ENCODE measurements around the gene APBA2. TPM values are rescaled to one million over a fixed set of nuclear protein-coding genes. Genes with fewer than 3 reads are reported as not detected.

The APBA2 gene
- total RNA-seq, 2 experiments from 2014 or later = not detected

- H3K36me3 ChIP-seq (ENCODE audit: insufficient read depth, low read length) = no peaks in the 10 kb centered on the region
- H3K9me2 ChIP-seq (ENCODE audit: insufficient read depth, low read length) = no peaks in the 10 kb centered on the region
- no peaks in the 10 kb centered on the region for H3K9me3 ChIP-seq (ENCODE audit: low read length)
- no peaks in the 10 kb centered on the region for H3K79me2 ChIP-seq (ENCODE audit: insufficient read depth, low read depth, low read length)
- no peak overlapping the region for H2AFZ ChIP-seq (ENCODE audit: low read length)
- no peak for TF ChIP-seq EZH2phosphoT487 (IDR thresholded peaks at IDR 0.05; ENCODE audit: borderline replicate concordance, low read depth, low read length)
- no peak for TF ChIP-seq CTCF (conservative IDR thresholded peaks at IDR 0.05; ENCODE audit: low read length)
- intact Hi-C loops (cut with micrococcal nuclease; ENCODE audit: unreplicated experiment) = no loop called here
- CTCF ChIA-PET (ENCODE audit: unreplicated experiment) = no interaction called here
- H3K27ac ChIP-seq (ENCODE audit: low read depth, low read length, poor library complexity, severe bottlenecking) = no peak overlapping the region
- BruUV-seq (replicated peaks) = no TSS peak
- H3K4me3 ChIP-seq (ENCODE audit: low read depth, low read length, poor library complexity, severe bottlenecking) = no peak overlapping the region
- no peak for DNase-seq (ENCODE audit: low spot score)
- POLR2A ChIA-PET = no interaction called here
- no peaks in the 10 kb centered on the region for H3K4me1 ChIP-seq (ENCODE audit: insufficient read depth, low read length, poor library complexity, severe bottlenecking)
- no peaks in the 10 kb centered on the region for H4K20me1 ChIP-seq (ENCODE audit: insufficient read depth, low read length)
- H3K4me2 ChIP-seq (ENCODE audit: low read length) = no peak overlapping the region
Measured at GRCh38 chr15:28915935-28916334, 30.2 kb downstream of the APBA2 start.

- intact Hi-C loops (cut with micrococcal nuclease; ENCODE audit: unreplicated experiment) = no loop called here
- Histone ChIP-seq H3K4me2 (ENCODE audit: low read length) (no peak overlapping the region), H3K4me1 (ENCODE audit: insufficient read depth, low read length, poor library complexity, severe bottlenecking) (no peaks in the 10 kb centered on the region), H4K20me1 (ENCODE audit: insufficient read depth, low read length) (no peaks in the 10 kb centered on the region), H3K79me2 (ENCODE audit: insufficient read depth, low read depth, low read length) (no peaks in the 10 kb centered on the region), H3K9me3 (ENCODE audit: low read length) (no peaks in the 10 kb centered on the region), H3K36me3 (ENCODE audit: insufficient read depth, low read length) (no peaks in the 10 kb centered on the region), H2AFZ (ENCODE audit: low read length) (no peak overlapping the region), H3K9me2 (ENCODE audit: insufficient read depth, low read length) (no peaks in the 10 kb centered on the region), H3K27ac (ENCODE audit: low read depth, low read length, poor library complexity, severe bottlenecking) (no peak overlapping the region), H3K4me3 (ENCODE audit: low read depth, low read length, poor library complexity, severe bottlenecking) (no peak overlapping the region)
- ChIA-PET CTCF (ENCODE audit: unreplicated experiment) (no interaction called here), POLR2A (no interaction called here)
- no TSS peak for BruUV-seq (replicated peaks)
- TF ChIP-seq CTCF (conservative IDR thresholded peaks at IDR 0.05; ENCODE audit: low read length) (no peak), EZH2phosphoT487 (IDR thresholded peaks at IDR 0.05; ENCODE audit: borderline replicate concordance, low read depth, low read length) (no peak)
- no peak for DNase-seq (ENCODE audit: low spot score)
Measured at GRCh38 chr15:28917791-28918140, 32.0 kb downstream of the APBA2 start.

GRCh38 chr15:28918141-28918983, 32.6 kb downstream of the APBA2 start:
- POLR2A ChIA-PET = no interaction called here
- CTCF ChIA-PET (ENCODE audit: unreplicated experiment) = no interaction called here
- no peak overlapping the region for H3K4me3 ChIP-seq (ENCODE audit: low read depth, low read length, poor library complexity, severe bottlenecking)

More at GRCh38 chr15:28918141-28918983, 32.6 kb downstream of the APBA2 start:
- Histone ChIP-seq H3K4me2 (ENCODE audit: low read length) (no peak overlapping the region), H3K9me3 (ENCODE audit: low read length) (no peaks in the 10 kb centered on the region), H3K9me2 (ENCODE audit: insufficient read depth, low read length) (no peaks in the 10 kb centered on the region), H3K36me3 (ENCODE audit: insufficient read depth, low read length) (no peaks in the 10 kb centered on the region), H2AFZ (ENCODE audit: low read length) (no peak overlapping the region), H3K4me1 (ENCODE audit: insufficient read depth, low read length, poor library complexity, severe bottlenecking) (no peaks in the 10 kb centered on the region), H4K20me1 (ENCODE audit: insufficient read depth, low read length) (no peaks in the 10 kb centered on the region), H3K79me2 (ENCODE audit: insufficient read depth, low read depth, low read length) (no peaks in the 10 kb centered on the region), H3K27ac (ENCODE audit: low read depth, low read length, poor library complexity, severe bottlenecking) (no peak overlapping the region)
- intact Hi-C loops (cut with micrococcal nuclease; ENCODE audit: unreplicated experiment) = no loop called here
- BruUV-seq (replicated peaks) = no TSS peak
- no peak for DNase-seq (ENCODE audit: low spot score)
- no peak for TF ChIP-seq CTCF (conservative IDR thresholded peaks at IDR 0.05; ENCODE audit: low read length)
- no peak for TF ChIP-seq EZH2phosphoT487 (IDR thresholded peaks at IDR 0.05; ENCODE audit: borderline replicate concordance, low read depth, low read length)

All from OCI-LY7 (cell line).